ENCODE measurements around the gene SCAMP2. TPM values are rescaled to one million over a fixed set of nuclear protein-coding genes. Genes with fewer than 3 reads are reported as not detected.
"Not testable (repeated sequence)": the region's sequence is repeated elsewhere in the genome, so short reads cannot be mapped to it uniquely, and the experiment has no call there.

SCAMP2 gene
- total RNA-seq, 2 experiments from 2014 or later, result 77.6 to 79.5 TPM

GRCh38 chr15:74890665-74890960, 17.4 kb upstream of the SCAMP2 start:
- intact Hi-C loops (cut with micrococcal nuclease), result loop anchor here (1.0 to 5.0 kb wide), 3 partner anchors 48 to 103 kb away; partner anchors contain the start of genes COX5A and ULK3
- peaks cover 20% of the 10 kb centered on the region for H3K36me3 Mint-ChIP-seq
- peaks cover 44% of the 10 kb centered on the region for H3K4me1 Mint-ChIP-seq (ENCODE audit: low read depth)

GRCh38 chr15:74889883-74890664, 16.9 kb upstream of the SCAMP2 start, which contains the start of gene MPI:
Gene MPI, plus strand, starts transcription at chr15:74890042. Its CDS starts 32 bp downstream, at chr15:74890074.
- ChIA-PET CTCF (interaction anchor here (0.6 to 3.9 kb wide), 9 partner anchors 9 to 119 kb away, joined by 3 to 32 read pairs (median 5); no protein-coding TSS in a partner anchor), POLR2A (interaction anchor here (0.9 to 1.9 kb wide), 8 partner anchors 9 to 133 kb away, joined by 3 to 8 read pairs (median 4); partner anchors contain the start of genes PPCDC, SCAMP2 and SCAMP5)
- peaks cover 18% of the 10 kb centered on the region for H3K36me3 Mint-ChIP-seq
- H3K4me1 Mint-ChIP-seq (ENCODE audit: low read depth), result peaks cover 44% of the 10 kb centered on the region
- intact Hi-C loops (cut with micrococcal nuclease), result loop anchor here (1.0 to 5.0 kb wide), 4 partner anchors 17 to 103 kb away; partner anchors contain the start of genes COX5A, SCAMP2 and ULK3
- peak within 1 kb of the TSS; percentile 90 for H3K4me3 Mint-ChIP-seq
- DNase-seq, result peak; percentile 93
- H3K27me3 Mint-ChIP-seq, result no peaks in the 10 kb centered on the region
- H3K9me3 Mint-ChIP-seq, result no peaks in the 10 kb centered on the region
- H3K27ac Mint-ChIP-seq, result peak within 1 kb of the TSS; percentile 76

More at GRCh38 chr15:74890665-74890960, 17.4 kb upstream of the SCAMP2 start:
- ChIA-PET CTCF (interaction anchor here (1.6 to 3.9 kb wide), 2 partner anchors 11 to 15 kb away, joined by 6 to 32 read pairs; no protein-coding TSS in a partner anchor), POLR2A (interaction anchor here (0.8 to 0.9 kb wide), 2 partner anchors 9 to 10 kb away, joined by 4 to 5 read pairs; no protein-coding TSS in a partner anchor)
- H3K27ac Mint-ChIP-seq, result peak overlapping the region; percentile 76
- peak overlapping the region; percentile 90 for H3K4me3 Mint-ChIP-seq
- H3K9me3 Mint-ChIP-seq, result no peaks in the 10 kb centered on the region
- DNase-seq, result no peak
- no peaks in the 10 kb centered on the region for H3K27me3 Mint-ChIP-seq

GRCh38 chr15:74889390-74889882, 16.3 kb upstream of the SCAMP2 start:
- H3K27me3 Mint-ChIP-seq, result no peaks in the 10 kb centered on the region

GRCh38 chr15:74888716-74889115, 15.6 kb upstream of the SCAMP2 start:
- ChIA-PET CTCF (interaction anchor here (0.7 to 2.2 kb wide), 3 partner anchors 13 to 118 kb away, joined by 3 to 29 read pairs (median 3); no protein-coding TSS in a partner anchor), POLR2A (interaction anchor here (1.1 to 1.9 kb wide), 3 partner anchors 15 to 135 kb away, joined by 3 to 6 read pairs (median 3); partner anchors contain the start of genes PPCDC and SCAMP2)
- peaks cover 50% of the 10 kb centered on the region for H3K4me1 Mint-ChIP-seq (ENCODE audit: low read depth)
- intact Hi-C loops (cut with micrococcal nuclease), result loop anchor here (2.0 kb wide), 1 partner anchor 16 kb away; the partner anchor contains the start of gene SCAMP2
- H3K36me3 Mint-ChIP-seq, result peaks cover 17% of the 10 kb centered on the region
- no peak for DNase-seq
- peak overlapping the region; percentile 90 for H3K4me3 Mint-ChIP-seq
- no peak overlapping the region for H3K27ac Mint-ChIP-seq
- H3K27me3 Mint-ChIP-seq, result no peaks in the 10 kb centered on the region
- H3K9me3 Mint-ChIP-seq, result no peaks in the 10 kb centered on the region

More at GRCh38 chr15:74889390-74889882, 16.3 kb upstream of the SCAMP2 start:
- Mint-ChIP-seq H3K27ac (peak overlapping the region; percentile 76), H3K4me1 (ENCODE audit: low read depth) (peaks cover 47% of the 10 kb centered on the region), H3K9me3 (no peaks in the 10 kb centered on the region), H3K36me3 (peaks cover 18% of the 10 kb centered on the region), H3K4me3 (peak overlapping the region; percentile 90)
- peak; percentile 37 for DNase-seq
- POLR2A ChIA-PET, result interaction anchor here (1.0 to 1.9 kb wide), 7 partner anchors 10 to 134 kb away, joined by 3 to 8 read pairs (median 4); partner anchors contain the start of genes PPCDC, SCAMP2 and SCAMP5
- intact Hi-C loops (cut with micrococcal nuclease), result loop anchor here (2.0 kb wide), 1 partner anchor 17 kb away; the partner anchor contains the start of gene SCAMP2
- CTCF ChIA-PET, result interaction anchor here (0.6 to 2.2 kb wide), 9 partner anchors 11 to 118 kb away, joined by 3 to 29 read pairs (median 3); no protein-coding TSS in a partner anchor

- not testable (repeated sequence) for H3K27ac Mint-ChIP-seq, DNase-seq, H3K4me3 Mint-ChIP-seq, H3K27me3 Mint-ChIP-seq, H3K9me3 Mint-ChIP-seq
- CTCF ChIA-PET, result interaction anchor here (1.1 kb wide), 1 partner anchor 14 kb away, joined by 3 read pairs; no protein-coding TSS in a partner anchor
- intact Hi-C loops (cut with micrococcal nuclease), result loop anchor here (2.0 kb wide), 1 partner anchor 15 kb away; the partner anchor contains the start of gene SCAMP2
- Mint-ChIP-seq H3K36me3 (peaks cover 11% of the 10 kb centered on the region), H3K4me1 (ENCODE audit: low read depth) (peaks cover 40% of the 10 kb centered on the region)
- POLR2A ChIA-PET, result interaction anchor here (0.6 kb wide), 1 partner anchor 16 kb away, joined by 3 read pairs; no protein-coding TSS in a partner anchor
Measured at GRCh38 chr15:74887537-74888193, 14.5 kb upstream of the SCAMP2 start.

- CTCF ChIA-PET, result interaction anchor here (1.0 to 1.2 kb wide), 2 partner anchors 16 to 264 kb away, joined by 3 to 4 read pairs; no protein-coding TSS in a partner anchor
- Mint-ChIP-seq H3K27me3 (no peaks in the 10 kb centered on the region), H3K27ac (no peak overlapping the region), H3K4me3 (no peak overlapping the region), H3K4me1 (ENCODE audit: low read depth) (peaks cover 21% of the 10 kb centered on the region), H3K36me3 (no peaks in the 10 kb centered on the region), H3K9me3 (peaks cover 4% of the 10 kb centered on the region)
- POLR2A ChIA-PET, result no interaction called here
- no peak for DNase-seq
- intact Hi-C loops (cut with micrococcal nuclease), result no loop called here
Measured at GRCh38 chr15:74885461-74885860, 12.3 kb upstream of the SCAMP2 start.

GRCh38 chr15:74884428-74885223, 11.5 kb upstream of the SCAMP2 start:
- Mint-ChIP-seq H3K27ac (no peak overlapping the region), H3K4me3 (no peak overlapping the region), H3K9me3 (peaks cover 4% of the 10 kb centered on the region), H3K4me1 (ENCODE audit: low read depth) (peaks cover 18% of the 10 kb centered on the region), H3K27me3 (no peaks in the 10 kb centered on the region), H3K36me3 (no peaks in the 10 kb centered on the region)
- intact Hi-C loops (cut with micrococcal nuclease), result no loop called here
- no peak for DNase-seq
- POLR2A ChIA-PET, result interaction anchor here (0.6 kb wide), 1 partner anchor 61 kb away, joined by 4 read pairs; no protein-coding TSS in a partner anchor
- CTCF ChIA-PET, result interaction anchor here (0.7 to 4.8 kb wide), 7 partner anchors 17 to 263 kb away, joined by 3 to 37 read pairs (median 4); no protein-coding TSS in a partner anchor

GRCh38 chr15:74882528-74882927, 9.4 kb upstream of the SCAMP2 start:
- Mint-ChIP-seq H3K27me3 (no peaks in the 10 kb centered on the region), H3K36me3 (no peaks in the 10 kb centered on the region), H3K4me3 (no peak overlapping the region), H3K4me1 (ENCODE audit: low read depth) (peaks cover 7% of the 10 kb centered on the region), H3K27ac (no peak overlapping the region), H3K9me3 (peaks cover 4% of the 10 kb centered on the region)
- intact Hi-C loops (cut with micrococcal nuclease), result no loop called here
- no peak for DNase-seq
- ChIA-PET POLR2A (no interaction called here), CTCF (interaction anchor here (1.2 to 4.8 kb wide), 2 partner anchors 14 to 19 kb away, joined by 5 to 37 read pairs; no protein-coding TSS in a partner anchor)

GRCh38 chr15:74878273-74878672, 5.1 kb upstream of the SCAMP2 start:
- Mint-ChIP-seq H3K9me3 (peaks cover 4% of the 10 kb centered on the region), H3K4me3 (no peak overlapping the region), H3K36me3 (no peaks in the 10 kb centered on the region), H3K27me3 (no peaks in the 10 kb centered on the region), H3K27ac (no peak overlapping the region), H3K4me1 (ENCODE audit: low read depth) (peaks cover 2% of the 10 kb centered on the region)
- DNase-seq, result no peak
- CTCF ChIA-PET, result interaction anchor here (0.8 kb wide), 1 partner anchor 26 kb away, joined by 3 read pairs; no protein-coding TSS in a partner anchor
- intact Hi-C loops (cut with micrococcal nuclease), result loop anchor here (10.0 kb wide), 1 partner anchor 327 kb away; the partner anchor contains the start of gene C15orf39
- POLR2A ChIA-PET, result no interaction called here

GRCh38 chr15:74873756-74874424, 725 bp upstream of the SCAMP2 start:
- Mint-ChIP-seq H3K9me3 (no peaks in the 10 kb centered on the region), H3K36me3 (peaks cover 11% of the 10 kb centered on the region), H3K4me3 (peak overlapping the region; percentile 96), H3K27me3 (no peaks in the 10 kb centered on the region), H3K4me1 (ENCODE audit: low read depth) (peaks cover 40% of the 10 kb centered on the region), H3K27ac (peak overlapping the region; percentile 85)
- ChIA-PET CTCF (interaction anchor here (0.6 to 4.9 kb wide), 6 partner anchors 27 to 885 kb away, joined by 3 to 35 read pairs (median 3); partner anchors contain the start of genes COMMD4 and FAM219B), POLR2A (interaction anchor here (0.5 to 1.5 kb wide), 3 partner anchors 15 to 27 kb away, joined by 3 to 4 read pairs (median 3); partner anchors contain the start of gene MPI)
- intact Hi-C loops (cut with micrococcal nuclease), result loop anchor here (1.0 to 10.0 kb wide), 6 partner anchors 15 to 578 kb away; partner anchors contain the start of genes C15orf39, COX5A, FAM219B and SIN3A
- DNase-seq, result peak; percentile 44

All from activated CD4-positive, alpha-beta memory T cell treated with anti-CD3 and anti-CD28 coated beads for 36 hours (primary cell).